Smooth muscle cell (in vitro differentiated cells): ENCODE data around the gene NFILZ. TPM values are rescaled to one million over a fixed set of nuclear protein-coding genes. Genes with fewer than 3 reads are reported as not detected.

Experiments used
- DNase-seq: peaks from one replicate; lab custom pipeline; 2025; ENCODE audit not compliant: unreplicated experiment; lab: John Stamatoyannopoulos, UW
- H2AFZ ChIP-seq: fragments of 200-600 bp; sonication (generic); 2 replicates; pipeline ENCODE4 v1.6.0; 2016; ENCODE audit warnings: antibody characterized with exemption, low read depth, mild to moderate bottlenecking
- H3F3A ChIP-seq: fragments of 200-600 bp; sonication (generic); 2 replicates; pipeline ENCODE4 v1.6.0; 2017; ENCODE audit warnings: antibody characterized with exemption, low read depth
- H3K27ac ChIP-seq: fragments of 200-600 bp; sonication (generic); 2 replicates; pipeline ENCODE4 v1.5.1; 2016; ENCODE audit warnings: low read depth, mild to moderate bottlenecking
- H3K27me3 ChIP-seq: fragments of 200-600 bp; sonication (generic); 2 replicates; pipeline ENCODE4 v1.6.1; 2016; ENCODE audit warnings: low read depth, mild to moderate bottlenecking
- H3K36me3 ChIP-seq: fragments of 200-600 bp; sonication (generic); 2 replicates; pipeline ENCODE4 v1.5.1; 2016; ENCODE audit warnings: low read depth
- H3K4me1 ChIP-seq: fragments of 200-600 bp; sonication (generic); 2 replicates; pipeline ENCODE4 v1.5.1; 2016; ENCODE audit warnings: low read depth
- H3K4me2 ChIP-seq: fragments of 200-600 bp; sonication (generic); 2 replicates; pipeline ENCODE4 v1.6.0; 2016; ENCODE audit warnings: mild to moderate bottlenecking
- H3K4me3 ChIP-seq: fragments of 200-600 bp; sonication (generic); 2 replicates; pipeline ENCODE4 v1.5.1; 2016; ENCODE audit warnings: mild to moderate bottlenecking
- H3K79me2 ChIP-seq: fragments of 200-600 bp; sonication (generic); 2 replicates; pipeline ENCODE4 v1.6.0; 2016; ENCODE audit warnings: low read depth, mild to moderate bottlenecking
- H3K9ac ChIP-seq: fragments of 200-600 bp; sonication (generic); 2 replicates; pipeline ENCODE4 v1.6.0; 2016; ENCODE audit warnings: low read depth
- H3K9me3 ChIP-seq: fragments of 200-600 bp; sonication (generic); replicated peaks from 2 replicates; pipeline ENCODE4 v1.5.1; 2016; ENCODE audit warnings: low read depth
- H4K20me1 ChIP-seq: fragments of 200-600 bp; sonication (generic); 2 replicates; pipeline ENCODE4 v1.6.0; 2016; ENCODE audit warnings: low read depth
- WGBS: methylation state at CpG from one replicate; pipeline ENCODE4 v1.1.7; 2016; ENCODE audit warnings: low lambda C conversion rate; 5-methylcytosine and 5-hydroxymethylcytosine counted together
- polyA plus RNA-seq: library from polyadenylated mRNA; unstranded; fragments of >200 nt; fragmentation: Nextera tagmentation; extraction: Ambion mirVana; gene quantifications from 2 replicates; pipeline ENCODE4 v1.2.1, GENCODE V29; 2016
- total RNA-seq: library from RNA; depleted of rRNA; stranded (reverse); fragments of >200 nt; gene quantifications from 2 replicates; pipeline ENCODE4 v1.2.3, GENCODE V29; 2014
- TF ChIP-seq, protein P1 (sequence below): fragments of 200-600 bp; sonication (generic); IDR thresholded peaks from 2 replicates; pipeline ENCODE4 v1.5.1; 2017; ENCODE audit warnings: borderline replicate concordance, mild to moderate bottlenecking, antibody characterized with exemption; ENCODE audit not compliant: insufficient read depth, poor library complexity, severe bottlenecking

The NFILZ gene
- total and polyA plus RNA-seq, 2 experiments from 2014 or later, result not detected

DNA sequence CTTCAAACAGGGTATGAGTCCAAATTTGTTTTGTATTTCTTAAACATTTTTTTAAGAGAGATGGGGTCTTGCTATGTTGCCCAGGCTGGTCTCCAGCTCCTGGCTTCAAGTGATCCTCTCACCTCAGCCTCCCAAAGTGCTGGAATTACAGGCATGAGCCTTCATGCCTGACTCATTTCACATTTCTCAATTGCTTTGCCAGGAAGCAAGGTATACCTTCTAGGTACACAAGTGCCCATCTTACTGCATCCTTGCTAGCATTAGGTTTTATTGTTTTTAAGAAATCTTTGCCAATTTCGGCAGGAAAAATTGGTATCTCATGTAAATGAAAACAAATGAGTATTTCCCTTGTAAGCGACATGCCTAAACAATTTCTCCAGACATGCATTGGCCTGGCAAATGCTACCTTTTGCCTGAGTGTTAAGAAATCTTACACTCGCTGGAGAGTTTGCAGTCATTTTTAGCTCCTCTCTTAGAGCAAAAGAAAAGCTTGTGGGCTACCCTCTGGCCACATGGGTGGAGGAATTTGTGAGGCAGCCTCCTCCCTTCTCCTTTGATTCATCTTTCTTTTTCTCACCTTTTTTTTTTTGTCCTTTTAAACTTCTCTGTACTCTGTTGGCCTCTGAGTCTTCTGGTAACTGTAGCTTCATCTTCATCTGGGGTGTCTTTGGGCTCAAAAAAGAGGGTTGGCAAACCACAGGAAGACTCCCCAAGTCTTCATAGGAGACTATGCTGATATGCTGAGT, 35.2 kb downstream of the NFILZ start:
- H3K79me2 ChIP-seq, result no peaks in the 10 kb centered on the region
- no peak for DNase-seq
- H2AFZ ChIP-seq, result no peak overlapping the region
- 75% methylated on average over 3 of the region's 3 CpGs for WGBS
- H3K4me1 ChIP-seq, result no peaks in the 10 kb centered on the region
- no peak overlapping the region for H3K27ac ChIP-seq
- H3K4me3 ChIP-seq, result no peak overlapping the region
- TF ChIP-seq, protein P1, sequence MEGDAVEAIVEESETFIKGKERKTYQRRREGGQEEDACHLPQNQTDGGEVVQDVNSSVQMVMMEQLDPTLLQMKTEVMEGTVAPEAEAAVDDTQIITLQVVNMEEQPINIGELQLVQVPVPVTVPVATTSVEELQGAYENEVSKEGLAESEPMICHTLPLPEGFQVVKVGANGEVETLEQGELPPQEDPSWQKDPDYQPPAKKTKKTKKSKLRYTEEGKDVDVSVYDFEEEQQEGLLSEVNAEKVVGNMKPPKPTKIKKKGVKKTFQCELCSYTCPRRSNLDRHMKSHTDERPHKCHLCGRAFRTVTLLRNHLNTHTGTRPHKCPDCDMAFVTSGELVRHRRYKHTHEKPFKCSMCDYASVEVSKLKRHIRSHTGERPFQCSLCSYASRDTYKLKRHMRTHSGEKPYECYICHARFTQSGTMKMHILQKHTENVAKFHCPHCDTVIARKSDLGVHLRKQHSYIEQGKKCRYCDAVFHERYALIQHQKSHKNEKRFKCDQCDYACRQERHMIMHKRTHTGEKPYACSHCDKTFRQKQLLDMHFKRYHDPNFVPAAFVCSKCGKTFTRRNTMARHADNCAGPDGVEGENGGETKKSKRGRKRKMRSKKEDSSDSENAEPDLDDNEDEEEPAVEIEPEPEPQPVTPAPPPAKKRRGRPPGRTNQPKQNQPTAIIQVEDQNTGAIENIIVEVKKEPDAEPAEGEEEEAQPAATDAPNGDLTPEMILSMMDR, result no peak
- H3K9ac ChIP-seq, result no peak overlapping the region
- no peaks in the 10 kb centered on the region for H3K27me3 ChIP-seq
- no peaks in the 10 kb centered on the region for H4K20me1 ChIP-seq
- no peak overlapping the region for H3K4me2 ChIP-seq
- no peaks in the 10 kb centered on the region for H3K36me3 ChIP-seq
- no peaks in the 10 kb centered on the region for H3F3A ChIP-seq
- H3K9me3 ChIP-seq, result no peaks in the 10 kb centered on the region

DNA sequence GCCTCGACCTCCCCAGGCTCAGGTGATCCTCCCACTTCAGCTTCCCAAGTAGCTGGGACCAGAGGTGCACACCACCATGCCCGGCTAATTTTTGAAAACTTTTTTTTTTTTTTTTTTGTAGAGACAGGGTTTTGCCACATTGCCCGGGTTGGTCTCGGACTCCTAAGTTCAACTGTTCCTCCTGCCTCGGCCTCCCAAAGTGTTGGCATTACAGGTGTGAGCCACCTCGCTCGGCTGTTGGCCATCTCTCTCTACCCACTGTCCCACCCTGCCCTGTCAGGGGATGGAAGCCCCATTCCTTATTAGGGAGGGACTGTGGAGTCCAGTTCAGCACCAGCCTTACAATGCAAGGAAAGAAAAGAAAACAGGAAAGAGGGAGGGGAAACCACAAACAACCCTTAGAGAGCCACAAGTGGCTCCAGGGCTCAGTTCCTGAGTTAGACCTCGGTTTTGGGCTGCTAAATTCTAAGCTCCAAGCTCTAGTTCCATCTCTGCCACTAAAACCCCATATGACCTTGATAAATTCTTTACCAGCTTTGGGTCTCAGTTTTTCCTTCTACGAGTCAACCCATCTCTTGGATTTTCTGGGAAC, 36.5 kb downstream of the NFILZ start:
- Histone ChIP-seq H2AFZ (no peak overlapping the region), H3K27me3 (no peaks in the 10 kb centered on the region), H3K79me2 (no peaks in the 10 kb centered on the region), H3K4me1 (no peaks in the 10 kb centered on the region), H3K27ac (no peak overlapping the region), H3K36me3 (no peaks in the 10 kb centered on the region), H4K20me1 (no peaks in the 10 kb centered on the region), H3K4me2 (no peak overlapping the region), H3K9me3 (no peaks in the 10 kb centered on the region), H3K9ac (no peak overlapping the region), H3F3A (no peaks in the 10 kb centered on the region), H3K4me3 (no peak overlapping the region)
- TF ChIP-seq, protein P1, result no peak
- DNase-seq, result no peak
- WGBS, result 77% methylated on average over 9 of the region's 9 CpGs

DNA sequence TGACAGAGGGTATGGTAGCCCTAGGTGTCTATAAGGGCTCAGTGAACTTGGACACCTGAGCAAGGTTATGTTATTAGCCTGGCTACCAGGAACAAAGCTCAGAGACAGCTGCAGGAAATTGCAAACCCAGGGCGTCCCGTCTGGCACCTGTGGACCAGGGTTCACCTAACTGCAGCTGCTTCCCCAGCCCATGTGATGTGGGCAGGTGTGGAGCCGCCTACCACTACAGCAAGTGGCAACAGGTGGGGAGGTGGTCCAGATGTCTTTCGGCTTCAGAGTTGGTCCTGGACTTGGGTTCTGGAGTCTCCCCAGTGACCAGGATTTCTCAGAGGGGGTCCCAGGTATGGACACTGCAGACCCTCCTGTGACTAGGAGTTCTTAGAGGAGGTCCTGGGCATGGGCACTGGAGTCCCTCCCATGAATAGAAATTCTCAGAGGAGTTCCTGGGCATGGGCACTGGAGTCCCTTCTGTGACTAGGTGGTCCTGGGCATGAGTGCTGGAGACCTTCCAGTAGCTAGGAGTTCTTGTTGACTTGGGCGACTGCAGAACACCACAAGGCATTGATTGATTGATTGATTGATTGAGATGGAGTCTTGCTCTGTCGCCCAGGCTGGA, 43.0 kb downstream of the NFILZ start:
- WGBS, result 92% methylated on average over 6 of the region's 6 CpGs
- Histone ChIP-seq H3K36me3 (no peaks in the 10 kb centered on the region), H3K4me1 (no peaks in the 10 kb centered on the region), H3K27ac (no peak overlapping the region), H3K4me2 (no peak overlapping the region), H3K79me2 (no peaks in the 10 kb centered on the region), H4K20me1 (no peaks in the 10 kb centered on the region), H3K9me3 (no peaks in the 10 kb centered on the region), H3K27me3 (no peaks in the 10 kb centered on the region), H2AFZ (no peak overlapping the region), H3F3A (no peaks in the 10 kb centered on the region), H3K4me3 (no peak overlapping the region), H3K9ac (no peak overlapping the region)
- DNase-seq, result no peak
- TF ChIP-seq, protein P1, result no peak
